Measurements from ENCODE around the gene GSE1. TPM values are rescaled to one million over a fixed set of nuclear protein-coding genes. Genes with fewer than 3 reads are reported as not detected.

Gene GSE1
- total RNA-seq, 1 experiment from 2014 or later: 38.4 TPM

- H3K27me3 ChIP-seq (ENCODE audit: low read length): no peaks in the 10 kb centered on the region
- ATAC-seq: no peak
- H3K9me3 ChIP-seq (ENCODE audit: low read length): no peaks in the 10 kb centered on the region
- no peak overlapping the region for H3K4me3 ChIP-seq (ENCODE audit: low read length)
- no peak overlapping the region for H2AFZ ChIP-seq (ENCODE audit: low read length)
- no peaks in the 10 kb centered on the region for H3K36me3 ChIP-seq (ENCODE audit: low read depth, low read length)
- no peak for DNase-seq
- BruUV-seq (replicated peaks): no TSS peak
- H3K79me2 ChIP-seq (ENCODE audit: low read length): peaks cover 55% of the 10 kb centered on the region
- H4K20me1 ChIP-seq (ENCODE audit: low read length): peaks cover 10% of the 10 kb centered on the region; the same call in 1 of the 2 replicates
- H3K4me2 ChIP-seq (ENCODE audit: low read length): no peak overlapping the region
- H3K9me2 ChIP-seq (replicated peaks; ENCODE audit: low read length): no peaks in the 10 kb centered on the region
- H3F3A ChIP-seq (ENCODE audit: low read length, unreplicated experiment): no peaks in the 10 kb centered on the region
- intact Hi-C loops (cut with micrococcal nuclease): no loop called here
- H3K27ac ChIP-seq (ENCODE audit: low read length): no peak overlapping the region
- CTCF ChIA-PET: no interaction called here
- no peak overlapping the region for H3K9ac ChIP-seq (ENCODE audit: low read length)
- peaks cover 22% of the 10 kb centered on the region for H3K4me1 ChIP-seq (ENCODE audit: insufficient read depth, low read length)
- no peak for TF ChIP-seq EZH2phosphoT487 (IDR thresholded peaks at IDR 0.05; ENCODE audit: borderline replicate concordance, low read length)
- POLR2A ChIA-PET (ENCODE audit: unreplicated experiment): no interaction called here
Observed at GRCh38 chr16:85646358-85646907, 33.3 kb downstream of the GSE1 start.

- Histone ChIP-seq H3K79me2 (ENCODE audit: low read length) (peaks cover 50% of the 10 kb centered on the region), H3K9me2 (replicated peaks; ENCODE audit: low read length) (no peaks in the 10 kb centered on the region), H3K4me2 (ENCODE audit: low read length) (no peak overlapping the region), H3F3A (ENCODE audit: low read length, unreplicated experiment) (no peaks in the 10 kb centered on the region), H4K20me1 (ENCODE audit: low read length) (peaks cover 10% of the 10 kb centered on the region; the same call in 1 of the 2 replicates), H2AFZ (ENCODE audit: low read length) (no peak overlapping the region), H3K4me1 (ENCODE audit: insufficient read depth, low read length) (peaks cover 22% of the 10 kb centered on the region), H3K36me3 (ENCODE audit: low read depth, low read length) (no peaks in the 10 kb centered on the region), H3K27ac (ENCODE audit: low read length) (no peak overlapping the region), H3K9ac (ENCODE audit: low read length) (no peak overlapping the region), H3K27me3 (ENCODE audit: low read length) (no peaks in the 10 kb centered on the region), H3K9me3 (ENCODE audit: low read length) (no peaks in the 10 kb centered on the region), H3K4me3 (ENCODE audit: low read length) (no peak overlapping the region)
- DNase-seq (no peak), ATAC-seq (no peak)
- no TSS peak for BruUV-seq (replicated peaks)
- ChIA-PET POLR2A (ENCODE audit: unreplicated experiment) (no interaction called here), CTCF (no interaction called here)
- TF ChIP-seq EZH2 (IDR thresholded peaks at IDR 0.05; ENCODE audit: low read length, unreplicated experiment): no peak
- TF ChIP-seq EZH2phosphoT487 (IDR thresholded peaks at IDR 0.05; ENCODE audit: borderline replicate concordance, low read length): no peak
- TF ChIP-seq CTCF (conservative IDR thresholded peaks at IDR 0.05; ENCODE audit: low read depth, low read length): no peak
- intact Hi-C loops (cut with micrococcal nuclease): no loop called here
Observed at GRCh38 chr16:85646976-85647375, 33.9 kb downstream of the GSE1 start.

DNA sequence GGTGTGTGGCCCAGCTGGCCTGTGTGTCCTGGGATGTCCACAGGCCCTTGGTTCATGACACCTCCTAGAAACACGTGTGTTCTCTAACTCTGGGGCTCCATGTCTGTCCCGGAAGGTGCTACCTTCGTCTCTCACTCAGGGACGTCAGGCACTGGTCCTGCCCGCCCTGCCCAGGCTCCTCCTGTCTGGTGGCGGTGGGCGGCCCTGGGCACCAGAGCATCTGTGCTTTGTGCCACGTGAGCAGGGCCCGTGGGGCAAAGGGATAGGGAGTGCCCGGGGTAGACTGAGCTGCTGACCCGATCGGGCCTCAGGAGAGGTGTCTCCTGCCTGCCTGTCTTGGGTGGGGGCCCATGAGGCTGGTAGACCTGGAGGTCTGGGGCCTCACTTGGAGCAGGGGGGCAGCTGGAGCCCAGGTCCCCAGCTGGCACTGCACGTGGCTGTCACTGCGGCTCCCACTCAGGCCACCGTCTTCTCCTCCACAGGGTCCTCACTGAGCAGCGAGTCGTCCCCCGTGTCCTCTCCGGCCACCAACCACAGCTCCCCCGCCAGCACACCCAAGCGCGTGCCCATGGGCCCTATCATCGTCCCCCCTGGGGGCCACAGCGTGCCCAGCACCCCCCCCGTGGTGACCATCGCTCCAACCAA is 35.1 kb downstream of the GSE1 start:
- H3K4me2 ChIP-seq (ENCODE audit: low read length): no peak overlapping the region
- ChIA-PET CTCF (no interaction called here), POLR2A (ENCODE audit: unreplicated experiment) (no interaction called here)
- no peak overlapping the region for H3K4me3 ChIP-seq (ENCODE audit: low read length)
- no peaks in the 10 kb centered on the region for H3K9me2 ChIP-seq (replicated peaks; ENCODE audit: low read length)
- intact Hi-C loops (cut with micrococcal nuclease): no loop called here
- DNase-seq (no peak), ATAC-seq (no peak)
- H3K27ac ChIP-seq (ENCODE audit: low read length): no peak overlapping the region
- H3K9ac ChIP-seq (ENCODE audit: low read length): no peak overlapping the region
- H2AFZ ChIP-seq (ENCODE audit: low read length): no peak overlapping the region
- TF ChIP-seq EZH2 (IDR thresholded peaks at IDR 0.05; ENCODE audit: low read length, unreplicated experiment) (no peak), EZH2phosphoT487 (IDR thresholded peaks at IDR 0.05; ENCODE audit: borderline replicate concordance, low read length) (no peak), CTCF (conservative IDR thresholded peaks at IDR 0.05; ENCODE audit: low read depth, low read length) (no peak)
- no peaks in the 10 kb centered on the region for H3K36me3 ChIP-seq (ENCODE audit: low read depth, low read length)
- H3K27me3 ChIP-seq (ENCODE audit: low read length): no peaks in the 10 kb centered on the region
- peaks cover 23% of the 10 kb centered on the region for H3K4me1 ChIP-seq (ENCODE audit: insufficient read depth, low read length)
- H3F3A ChIP-seq (ENCODE audit: low read length, unreplicated experiment): no peaks in the 10 kb centered on the region
- BruUV-seq (replicated peaks): no TSS peak
- peaks cover 38% of the 10 kb centered on the region for H3K79me2 ChIP-seq (ENCODE audit: low read length)
- H3K9me3 ChIP-seq (ENCODE audit: low read length): no peaks in the 10 kb centered on the region
- peaks cover 10% of the 10 kb centered on the region; the same call in 1 of the 2 replicates for H4K20me1 ChIP-seq (ENCODE audit: low read length)

All from PC-3 (cell line).